Measurements from ENCODE around the gene KCTD7. TPM values are rescaled to one million over a fixed set of nuclear protein-coding genes. Genes with fewer than 3 reads are reported as not detected.
"Not testable (repeated sequence)": the region's sequence is repeated elsewhere in the genome, so short reads cannot be mapped to it uniquely, and the experiment has no call there.

The KCTD7 gene
- total RNA-seq, 2 donors from 2014 or later = 12.2 to 14.9 TPM

- peaks cover 6% of the 10 kb centered on the region for H3K4me1 Mint-ChIP-seq (ENCODE audit: low read depth)
- no peak overlapping the region for H3K4me3 Mint-ChIP-seq
- peak overlapping the region; percentile 55 for H3K27ac Mint-ChIP-seq
- no peaks in the 10 kb centered on the region for H3K9me3 Mint-ChIP-seq
- no peak for ATAC-seq (replicated peaks in 1 of 2)
- DNase-seq = no peak
- H3K27me3 Mint-ChIP-seq (ENCODE audit: low read depth) = no peaks in the 10 kb centered on the region
- peaks cover 0 to 18% of the 10 kb centered on the region in 2 donors for H3K36me3 Mint-ChIP-seq (ENCODE audit: insufficient read depth in 2 of 2)
Observed at GRCh38 chr7:66643395-66643794, 14.7 kb downstream of the KCTD7 start.

GRCh38 chr7:66651026-66651425, 22.3 kb downstream of the KCTD7 start:
- not testable (repeated sequence) for H3K4me3 Mint-ChIP-seq; H3K36me3 Mint-ChIP-seq (ENCODE audit: insufficient read depth in 2 of 2); H3K27ac Mint-ChIP-seq; DNase-seq; ATAC-seq (replicated peaks in 1 of 2); H3K9me3 Mint-ChIP-seq; H3K27me3 Mint-ChIP-seq (ENCODE audit: low read depth)
- peaks cover 26% of the 10 kb centered on the region for H3K4me1 Mint-ChIP-seq (ENCODE audit: low read depth)

- not testable (repeated sequence) for H3K27me3 Mint-ChIP-seq (ENCODE audit: low read depth); DNase-seq; H3K9me3 Mint-ChIP-seq; H3K36me3 Mint-ChIP-seq (ENCODE audit: insufficient read depth in 2 of 2); ATAC-seq (replicated peaks in 1 of 2)
- Mint-ChIP-seq H3K4me3 (peak overlapping the region; percentile 95), H3K4me1 (ENCODE audit: low read depth) (peaks cover 29% of the 10 kb centered on the region), H3K27ac (peak overlapping the region; percentile 94)
Observed at GRCh38 chr7:66653719-66654274, 25.1 kb downstream of the KCTD7 start.

GRCh38 chr7:66654275-66655112, 25.8 kb downstream of the KCTD7 start:
- Mint-ChIP-seq H3K27me3 (ENCODE audit: low read depth) (no peaks in the 10 kb centered on the region), H3K9me3 (no peaks in the 10 kb centered on the region), H3K4me3 (peak overlapping the region; percentile 95), H3K36me3 (ENCODE audit: insufficient read depth in 2 of 2) (peaks cover 1 to 4% of the 10 kb centered on the region in 2 donors), H3K4me1 (ENCODE audit: low read depth) (peaks cover 29% of the 10 kb centered on the region), H3K27ac (peak overlapping the region; percentile 94)
- ATAC-seq (replicated peaks in 1 of 2) (peak; percentile 94 to 96), DNase-seq (peak; percentile 99)

- ATAC-seq (replicated peaks in 1 of 2) (peak in 1 of 2 donors; percentile 20), DNase-seq (peak; percentile 6 to 35)
- H3K36me3 Mint-ChIP-seq (ENCODE audit: insufficient read depth in 2 of 2); H3K27me3 Mint-ChIP-seq (ENCODE audit: low read depth); H3K9me3 Mint-ChIP-seq: not testable (repeated sequence)
- peak overlapping the region; percentile 95 for H3K4me3 Mint-ChIP-seq
- peaks cover 29% of the 10 kb centered on the region for H3K4me1 Mint-ChIP-seq (ENCODE audit: low read depth)
- peak overlapping the region; percentile 62 for H3K27ac Mint-ChIP-seq
Observed at GRCh38 chr7:66655113-66655806, 26.6 kb downstream of the KCTD7 start.

- ATAC-seq (replicated peaks in 1 of 2); DNase-seq; H3K9me3 Mint-ChIP-seq; H3K27me3 Mint-ChIP-seq (ENCODE audit: low read depth); H3K36me3 Mint-ChIP-seq (ENCODE audit: insufficient read depth in 2 of 2): not testable (repeated sequence)
- peak overlapping the region; percentile 35 for H3K27ac Mint-ChIP-seq
- H3K4me1 Mint-ChIP-seq (ENCODE audit: low read depth) = peaks cover 29% of the 10 kb centered on the region
- peak overlapping the region; percentile 65 to 95 for H3K4me3 Mint-ChIP-seq
Observed at GRCh38 chr7:66655826-66656485, 27.3 kb downstream of the KCTD7 start.

GRCh38 chr7:66657798-66658197, 29.1 kb downstream of the KCTD7 start:
- ATAC-seq (replicated peaks in 1 of 2) = no peak
- peaks cover 0 to 2% of the 10 kb centered on the region in 2 donors for H3K9me3 Mint-ChIP-seq
- H3K4me3 Mint-ChIP-seq = no peak overlapping the region
- no peak overlapping the region for H3K27ac Mint-ChIP-seq
- no peak for DNase-seq
- H3K36me3 Mint-ChIP-seq (ENCODE audit: insufficient read depth in 2 of 2) = peaks cover 1 to 7% of the 10 kb centered on the region in 2 donors
- peaks cover 23% of the 10 kb centered on the region for H3K4me1 Mint-ChIP-seq (ENCODE audit: low read depth)
- no peaks in the 10 kb centered on the region for H3K27me3 Mint-ChIP-seq (ENCODE audit: low read depth)

GRCh38 chr7:66662646-66663264, 34.1 kb downstream of the KCTD7 start:
- Mint-ChIP-seq H3K27ac (no peak overlapping the region), H3K9me3 (peaks cover 0 to 2% of the 10 kb centered on the region in 2 donors), H3K36me3 (ENCODE audit: insufficient read depth in 2 of 2) (peaks cover under 1 to 2% of the 10 kb centered on the region in 2 donors), H3K4me3 (no peak overlapping the region), H3K27me3 (ENCODE audit: low read depth) (no peaks in the 10 kb centered on the region), H3K4me1 (ENCODE audit: low read depth) (no peaks in the 10 kb centered on the region)
- no peak for ATAC-seq (replicated peaks in 1 of 2)
- no peak for DNase-seq

GRCh38 chr7:66664590-66665293, 36.1 kb downstream of the KCTD7 start:
- DNase-seq (no peak), ATAC-seq (replicated peaks in 1 of 2) (no peak)
- no peak overlapping the region for H3K27ac Mint-ChIP-seq
- peaks cover 0 to 2% of the 10 kb centered on the region in 2 donors for H3K36me3 Mint-ChIP-seq (ENCODE audit: insufficient read depth in 2 of 2)
- no peaks in the 10 kb centered on the region for H3K27me3 Mint-ChIP-seq (ENCODE audit: low read depth)
- peaks cover 5% of the 10 kb centered on the region for H3K4me1 Mint-ChIP-seq (ENCODE audit: low read depth)
- H3K9me3 Mint-ChIP-seq = peaks cover 0 to 2% of the 10 kb centered on the region in 2 donors
- H3K4me3 Mint-ChIP-seq = no peak overlapping the region

- Mint-ChIP-seq H3K27me3 (ENCODE audit: low read depth) (no peaks in the 10 kb centered on the region), H3K9me3 (peaks cover 0 to 2% of the 10 kb centered on the region in 2 donors), H3K36me3 (ENCODE audit: insufficient read depth in 2 of 2) (peaks cover 2 to 3% of the 10 kb centered on the region in 2 donors), H3K4me3 (no peak overlapping the region), H3K4me1 (ENCODE audit: low read depth) (peaks cover 5% of the 10 kb centered on the region), H3K27ac (no peak overlapping the region)
- no peak for ATAC-seq (replicated peaks in 1 of 2)
- DNase-seq = no peak
Observed at GRCh38 chr7:66666313-66666952, 37.8 kb downstream of the KCTD7 start.

GRCh38 chr7:66667023-66667728, 38.5 kb downstream of the KCTD7 start:
- peaks cover 0 to 2% of the 10 kb centered on the region in 2 donors for H3K9me3 Mint-ChIP-seq
- H3K4me1 Mint-ChIP-seq (ENCODE audit: low read depth) = peaks cover 5% of the 10 kb centered on the region
- ATAC-seq (replicated peaks in 1 of 2) = no peak
- DNase-seq = no peak
- no peak overlapping the region for H3K4me3 Mint-ChIP-seq
- no peaks in the 10 kb centered on the region for H3K27me3 Mint-ChIP-seq (ENCODE audit: low read depth)
- H3K36me3 Mint-ChIP-seq (ENCODE audit: insufficient read depth in 2 of 2) = peaks cover 2 to 3% of the 10 kb centered on the region in 2 donors
- no peak overlapping the region for H3K27ac Mint-ChIP-seq

Measured in activated T-cell treated with anti-CD3 and anti-CD28 coated beads, Interleukin-2, amount 50 U/mL, for 72 hours (primary cell).